MM.1S (cell line): Measurements from ENCODE around the gene LRRC63.

Experiments used
- DNase-seq: peaks from one replicate; pipeline ENCODE4 v3.0.0-alpha.2; 2015
- H2AFZ ChIP-seq: fragments of 300-600 bp; sonication (generic); 2 replicates; pipeline ENCODE4 v1.6.0; 2016; ENCODE audit warnings: antibody characterized with exemption, low read length
- H3F3A ChIP-seq: fragments of 300-600 bp; sonication (generic); 2 replicates; pipeline ENCODE4 v1.6.1; 2016; ENCODE audit warnings: mild to moderate bottlenecking, antibody characterized with exemption, low read length, moderate library complexity, mixed read lengths; ENCODE audit not compliant: insufficient read depth
- H3K27ac ChIP-seq: fragments of 300-600 bp; sonication (generic); 2 replicates; pipeline ENCODE4 v1.5.1; 2016; ENCODE audit warnings: mild to moderate bottlenecking, low read length
- H3K27me3 ChIP-seq: fragments of 300-600 bp; sonication (generic); replicated peaks from 2 replicates; pipeline ENCODE4 v1.6.0; 2016; ENCODE audit warnings: low read length; ENCODE audit not compliant: insufficient read depth
- H3K36me3 ChIP-seq: fragments of 300-600 bp; sonication (generic); replicated peaks from 2 replicates; pipeline ENCODE4 v1.6.1; 2016; ENCODE audit warnings: mild to moderate bottlenecking, low read length, mixed read lengths; ENCODE audit not compliant: insufficient read depth
- H3K4me1 ChIP-seq: fragments of 300-600 bp; sonication (generic); 2 replicates; pipeline ENCODE4 v1.6.1; 2016; ENCODE audit warnings: low read length, mixed read lengths
- H3K4me2 ChIP-seq: fragments of 300-600 bp; sonication (generic); 2 replicates; pipeline ENCODE4 v1.6.0; 2016; ENCODE audit warnings: low read depth, low read length
- H3K4me3 ChIP-seq: fragments of 300-600 bp; sonication (generic); 2 replicates; pipeline ENCODE4 v1.5.1; 2016; ENCODE audit warnings: low read length, mixed read lengths
- H3K79me2 ChIP-seq: fragments of 300-600 bp; sonication (generic); 2 replicates; pipeline ENCODE4 v1.6.1; 2016; ENCODE audit warnings: mixed run types, low read length, mixed read lengths
- H3K9ac ChIP-seq: fragments of 300-600 bp; sonication (generic); 2 replicates; pipeline ENCODE4 v1.6.1; 2016; ENCODE audit warnings: low read length, mixed read lengths
- H3K9me2 ChIP-seq: fragments of 300-600 bp; sonication (generic); replicated peaks from 2 replicates; pipeline ENCODE4 v1.6.1; 2016; ENCODE audit warnings: mild to moderate bottlenecking, low read length, mixed read lengths; ENCODE audit not compliant: insufficient read depth
- H3K9me3 ChIP-seq: fragments of 300-600 bp; sonication (generic); replicated peaks from 2 replicates; pipeline ENCODE4 v1.6.1; 2016; ENCODE audit warnings: mild to moderate bottlenecking, low read length, mixed read lengths; ENCODE audit not compliant: insufficient read depth
- H4K20me1 ChIP-seq: fragments of 300-600 bp; sonication (generic); 2 replicates; pipeline ENCODE4 v1.6.1; 2016; ENCODE audit warnings: mild to moderate bottlenecking, low read length, moderate library complexity, mixed read lengths; ENCODE audit not compliant: insufficient read depth
- EZH2 ChIP-seq: fragments of 300-600 bp; sonication (generic); optimal IDR thresholded peaks from 2 replicates; pipeline ENCODE3; 2017; ENCODE audit warnings: low read depth, mild to moderate bottlenecking, antibody characterized with exemption, low read length, mixed read lengths
- EZH2phosphoT487 ChIP-seq: fragments of 300-600 bp; sonication (generic); IDR thresholded peaks from 2 replicates; pipeline ENCODE4 v1.6.1; 2018; ENCODE audit warnings: antibody characterized with exemption, low read length
- TF ChIP-seq, protein P1 (sequence below): fragments of 300-600 bp; sonication (generic); IDR thresholded peaks from 2 replicates; pipeline ENCODE4 v1.5.1; 2016; ENCODE audit warnings: antibody characterized with exemption, low read length, mixed read lengths

Gene LRRC63

DNA sequence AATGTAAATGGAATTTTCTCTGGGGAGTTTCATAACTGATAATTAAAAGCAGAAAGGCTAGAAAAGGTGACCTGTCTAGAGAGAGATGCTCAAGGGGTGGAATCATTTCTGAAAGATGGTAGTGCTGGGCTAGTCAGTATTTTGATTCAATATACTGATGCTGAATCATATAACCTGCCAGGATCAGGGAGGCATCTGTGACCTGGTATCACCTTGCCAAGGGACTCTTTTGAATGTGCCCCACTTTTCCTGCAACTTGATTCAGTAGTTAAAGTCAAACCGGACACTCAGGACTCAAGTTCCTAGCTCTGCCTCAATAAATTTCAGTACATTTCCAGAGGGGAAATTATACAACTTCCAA, 45.5 kb upstream of the LRRC63 start:
- Histone ChIP-seq H3K4me1 (peaks cover 57% of the 10 kb centered on the region), H2AFZ (no peak overlapping the region), H3K27ac (peak overlapping the region; percentile 38; the same call in 1 of the 2 replicates), H4K20me1 (peaks cover 76% of the 10 kb centered on the region), H3K9ac (no peak overlapping the region), H3K4me3 (no peak overlapping the region), H3K27me3 (no peaks in the 10 kb centered on the region), H3K36me3 (no peaks in the 10 kb centered on the region), H3K79me2 (peaks cover 91% of the 10 kb centered on the region), H3K9me3 (no peaks in the 10 kb centered on the region), H3K4me2 (peak overlapping the region; percentile 41; the same call in 1 of the 2 replicates), H3F3A (peaks cover 26% of the 10 kb centered on the region), H3K9me2 (no peaks in the 10 kb centered on the region)
- DNase-seq, result no peak
- TF ChIP-seq EZH2phosphoT487, result no peak
- TF ChIP-seq, protein P1, sequence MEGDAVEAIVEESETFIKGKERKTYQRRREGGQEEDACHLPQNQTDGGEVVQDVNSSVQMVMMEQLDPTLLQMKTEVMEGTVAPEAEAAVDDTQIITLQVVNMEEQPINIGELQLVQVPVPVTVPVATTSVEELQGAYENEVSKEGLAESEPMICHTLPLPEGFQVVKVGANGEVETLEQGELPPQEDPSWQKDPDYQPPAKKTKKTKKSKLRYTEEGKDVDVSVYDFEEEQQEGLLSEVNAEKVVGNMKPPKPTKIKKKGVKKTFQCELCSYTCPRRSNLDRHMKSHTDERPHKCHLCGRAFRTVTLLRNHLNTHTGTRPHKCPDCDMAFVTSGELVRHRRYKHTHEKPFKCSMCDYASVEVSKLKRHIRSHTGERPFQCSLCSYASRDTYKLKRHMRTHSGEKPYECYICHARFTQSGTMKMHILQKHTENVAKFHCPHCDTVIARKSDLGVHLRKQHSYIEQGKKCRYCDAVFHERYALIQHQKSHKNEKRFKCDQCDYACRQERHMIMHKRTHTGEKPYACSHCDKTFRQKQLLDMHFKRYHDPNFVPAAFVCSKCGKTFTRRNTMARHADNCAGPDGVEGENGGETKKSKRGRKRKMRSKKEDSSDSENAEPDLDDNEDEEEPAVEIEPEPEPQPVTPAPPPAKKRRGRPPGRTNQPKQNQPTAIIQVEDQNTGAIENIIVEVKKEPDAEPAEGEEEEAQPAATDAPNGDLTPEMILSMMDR, result no peak
- TF ChIP-seq EZH2, result no peak

GRCh38 chr13:46166947-46167610, 44.6 kb upstream of the LRRC63 start:
- no peaks in the 10 kb centered on the region for H3K36me3 ChIP-seq
- TF ChIP-seq, protein P1, result no peak
- TF ChIP-seq EZH2phosphoT487 (no peak), EZH2 (no peak)
- peaks cover 79% of the 10 kb centered on the region for H4K20me1 ChIP-seq
- peaks cover 65% of the 10 kb centered on the region for H3K4me1 ChIP-seq
- peak overlapping the region; percentile 41; the same call in 1 of the 2 replicates for H3K4me2 ChIP-seq
- no peak overlapping the region for H2AFZ ChIP-seq
- DNase-seq, result no peak
- no peaks in the 10 kb centered on the region for H3K27me3 ChIP-seq
- H3K9me3 ChIP-seq, result no peaks in the 10 kb centered on the region
- peaks cover 30% of the 10 kb centered on the region for H3F3A ChIP-seq
- no peaks in the 10 kb centered on the region for H3K9me2 ChIP-seq
- H3K79me2 ChIP-seq, result peaks cover 92% of the 10 kb centered on the region
- H3K27ac ChIP-seq, result no peak overlapping the region
- no peak overlapping the region for H3K9ac ChIP-seq
- no peak overlapping the region for H3K4me3 ChIP-seq

GRCh38 chr13:46168341-46168740, 43.4 kb upstream of the LRRC63 start:
- no peak overlapping the region; the same call in 1 of the 2 replicates for H3K27ac ChIP-seq
- no peak overlapping the region for H3K9ac ChIP-seq
- no peaks in the 10 kb centered on the region for H3K27me3 ChIP-seq
- H3K4me1 ChIP-seq, result peaks cover 74% of the 10 kb centered on the region
- H3K4me3 ChIP-seq, result no peak overlapping the region
- H3K4me2 ChIP-seq, result peak overlapping the region; percentile 29; the same call in 1 of the 2 replicates
- H3K79me2 ChIP-seq, result peaks cover 100% of the 10 kb centered on the region
- H3K9me2 ChIP-seq, result no peaks in the 10 kb centered on the region
- peaks cover 90% of the 10 kb centered on the region for H4K20me1 ChIP-seq
- DNase-seq, result no peak
- no peaks in the 10 kb centered on the region for H3K36me3 ChIP-seq
- peaks cover 30% of the 10 kb centered on the region for H3F3A ChIP-seq
- no peak for TF ChIP-seq EZH2phosphoT487
- TF ChIP-seq, protein P1, result no peak
- TF ChIP-seq EZH2, result no peak
- H2AFZ ChIP-seq, result no peak overlapping the region
- no peaks in the 10 kb centered on the region for H3K9me3 ChIP-seq
